Measurements from ENCODE around the gene DNAJC3.
"Not testable (repeated sequence)": the region's sequence is repeated elsewhere in the genome, so short reads cannot be mapped to it uniquely, and the experiment has no call there.

DNAJC3 gene

DNA sequence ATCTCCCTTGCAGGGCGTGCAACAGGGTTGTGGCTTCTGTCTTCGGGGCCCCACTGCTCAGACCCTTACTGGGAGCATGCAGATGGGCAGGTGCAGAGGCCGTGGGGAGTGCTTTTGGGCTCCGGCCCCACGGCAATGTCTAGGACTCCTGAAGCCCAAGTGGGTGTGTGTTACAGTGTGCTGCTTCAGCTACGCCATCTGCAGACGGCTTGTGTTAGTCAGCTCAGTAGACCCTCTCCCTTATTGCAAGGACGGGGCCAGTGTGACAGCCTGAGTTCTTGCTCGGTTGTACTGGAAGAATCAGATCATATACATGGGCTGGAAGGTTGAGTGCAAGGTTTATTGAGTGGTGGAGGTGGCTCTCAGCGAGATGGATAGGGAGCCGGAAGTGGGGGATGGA lies 39.3 kb downstream of the DNAJC3 start:
- DNase-seq = no peak

DNA sequence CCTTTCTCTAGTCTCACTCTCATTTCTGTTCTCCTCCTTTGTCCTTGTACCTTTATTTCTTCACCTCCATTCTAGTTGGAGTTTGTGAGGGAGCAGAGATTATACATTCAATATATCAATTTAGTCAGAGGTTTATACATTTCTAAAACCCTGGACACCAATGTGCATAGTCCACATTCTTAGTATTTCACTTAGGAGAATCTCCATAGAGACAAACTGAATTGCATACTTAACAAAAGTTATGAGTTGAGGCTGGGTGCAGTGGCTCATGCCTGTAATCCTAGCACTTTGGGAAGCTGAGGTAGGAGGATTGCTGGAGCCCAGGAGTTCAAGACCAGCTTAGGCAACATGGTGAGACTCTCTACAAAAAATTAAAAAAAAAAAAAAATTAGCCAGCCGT lies 45.3 kb downstream of the DNAJC3 start:
- DNase-seq = no peak

DNA sequence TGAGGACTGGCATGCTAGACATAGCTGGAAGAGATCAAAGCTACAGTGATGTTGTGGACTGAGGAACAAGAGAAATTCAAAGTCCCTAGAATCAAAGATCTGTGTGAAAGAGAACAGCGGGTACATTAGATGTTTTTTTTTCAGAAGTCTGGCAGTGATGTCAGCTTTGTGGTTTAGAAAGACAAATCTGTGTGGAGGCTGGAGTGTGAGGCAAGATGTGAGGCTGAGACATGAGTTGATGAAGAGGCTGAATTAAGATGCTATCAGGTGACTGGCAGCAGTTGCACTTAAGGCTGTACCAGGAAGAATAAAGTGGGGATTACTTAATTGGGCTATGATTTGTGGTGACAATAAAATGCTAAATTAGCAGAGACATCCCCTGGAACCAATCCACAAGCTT lies 46.5 kb downstream of the DNAJC3 start:
- DNase-seq = no peak

DNA sequence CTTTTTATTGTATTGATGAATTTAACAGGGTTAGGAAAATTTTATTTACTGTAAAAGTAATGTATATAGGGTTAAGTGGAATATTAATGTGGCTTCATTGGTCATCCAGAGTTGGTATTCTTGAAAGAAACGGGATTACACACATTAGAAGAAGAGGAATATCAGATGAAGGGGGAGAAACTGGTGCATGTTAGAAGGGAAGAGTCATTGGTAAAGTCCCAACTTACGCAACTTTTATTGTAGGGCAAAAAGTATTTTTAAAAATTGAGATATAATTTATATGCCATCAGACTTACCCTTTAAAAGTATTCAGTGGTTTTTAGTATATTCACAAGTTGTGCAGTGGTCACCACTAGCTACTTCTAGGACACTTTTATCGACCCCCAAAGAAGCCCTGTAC lies 47.3 kb downstream of the DNAJC3 start:
- no peak for DNase-seq

DNA sequence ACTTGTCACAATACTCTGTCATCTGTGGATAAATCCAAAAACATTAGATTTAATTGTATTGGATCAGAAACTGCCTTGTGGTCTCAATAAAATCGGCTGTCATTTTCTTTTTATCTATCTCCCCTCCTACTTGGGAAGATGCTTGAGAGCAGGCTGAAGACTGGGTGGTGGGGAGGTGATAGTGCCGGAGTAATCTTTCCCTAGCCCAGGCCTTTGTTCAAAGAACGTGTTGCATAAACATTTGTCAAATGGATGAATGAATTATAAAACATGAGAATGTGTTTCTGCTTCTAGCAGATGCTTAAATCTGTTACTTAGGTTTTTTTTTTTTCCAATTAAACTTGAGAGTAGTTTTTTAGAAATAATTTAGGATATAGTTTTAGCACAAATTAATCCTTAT lies 49.9 kb downstream of the DNAJC3 start:
- no peak for DNase-seq

DNA sequence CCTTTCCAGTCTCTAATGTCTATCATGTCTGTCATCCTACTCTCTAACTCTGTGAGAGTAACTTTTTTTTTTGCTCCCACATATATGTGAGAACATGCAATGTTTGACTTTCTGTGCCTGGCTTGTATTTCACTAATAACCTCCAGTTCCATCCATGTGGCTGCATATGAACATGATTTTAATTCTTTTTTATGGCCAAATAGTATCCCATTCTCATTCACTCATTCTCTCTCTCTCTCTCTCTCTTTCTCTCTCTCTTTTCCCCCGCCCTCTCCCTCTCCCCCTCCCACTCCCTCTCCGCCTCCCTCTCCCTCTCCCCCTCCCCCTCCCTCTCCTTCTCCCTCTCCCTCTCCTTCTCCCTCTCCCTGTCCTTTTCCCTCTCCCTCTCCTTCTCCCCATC lies 52.0 kb downstream of the DNAJC3 start:
- DNase-seq = no peak

DNA sequence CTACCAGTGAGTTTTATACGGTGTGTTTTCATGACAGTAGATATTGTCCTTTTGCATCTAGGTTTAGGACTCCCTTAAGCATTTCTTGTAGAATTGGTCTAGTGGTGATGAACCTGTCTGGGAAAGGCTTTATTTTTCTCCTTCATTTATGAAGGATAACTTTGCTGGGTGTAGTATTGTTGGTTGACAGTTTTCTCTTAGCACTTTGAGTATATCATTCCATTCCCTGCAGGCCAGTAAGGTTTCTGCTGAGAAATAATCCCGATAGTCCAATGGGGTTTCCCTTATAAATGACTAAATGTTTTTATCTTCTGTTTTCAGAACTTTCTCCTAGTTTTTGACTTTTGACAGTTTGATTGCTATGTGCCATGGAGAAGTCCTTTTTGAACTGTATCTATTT lies 57.2 kb downstream of the DNAJC3 start:
- DNase-seq = no peak

DNA sequence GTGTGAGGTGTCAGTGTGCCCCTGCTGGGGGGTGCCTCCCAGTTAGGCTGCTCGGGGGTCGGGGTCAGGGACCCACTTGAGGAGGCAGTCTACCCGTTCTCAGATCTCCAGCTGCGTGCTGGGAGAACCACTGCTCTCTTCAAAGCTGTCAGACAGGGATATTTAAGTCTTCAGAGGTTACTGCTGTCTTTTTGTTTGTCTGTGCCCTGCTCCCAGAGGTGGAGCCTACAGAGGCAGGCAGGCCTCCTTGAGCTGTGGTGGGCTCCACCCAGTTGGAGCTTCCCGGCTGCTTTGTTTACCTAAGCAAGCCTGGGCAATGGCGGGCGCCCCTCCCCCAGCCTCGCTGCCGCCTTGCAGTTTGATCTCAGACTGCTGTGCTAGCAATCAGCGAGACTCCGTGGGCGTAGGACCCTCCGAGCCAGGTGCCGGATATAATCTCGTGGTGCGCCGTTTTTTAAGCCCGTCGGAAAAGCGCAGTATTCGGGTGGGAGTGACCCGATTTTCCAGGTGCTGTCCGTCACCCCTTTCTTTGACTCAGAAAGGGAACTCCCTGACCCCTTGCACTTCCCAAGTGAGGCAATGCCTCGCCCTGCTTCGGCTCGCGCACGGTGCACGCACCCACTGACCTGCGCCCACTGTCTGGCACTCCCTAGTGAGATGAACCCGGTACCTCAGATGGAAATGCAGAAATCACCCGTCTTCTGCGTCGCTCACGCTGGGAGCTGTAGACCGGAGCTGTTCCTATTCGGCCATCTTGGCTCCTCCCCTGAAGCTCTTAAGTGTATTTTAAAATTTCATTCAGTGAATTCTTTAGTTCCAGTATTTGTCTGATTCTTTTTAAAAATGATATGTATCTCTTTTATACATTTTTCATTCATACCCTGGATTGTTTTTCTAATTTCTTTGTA lies 63.4 kb downstream of the DNAJC3 start:
- DNase-seq = not testable (repeated sequence)

DNA sequence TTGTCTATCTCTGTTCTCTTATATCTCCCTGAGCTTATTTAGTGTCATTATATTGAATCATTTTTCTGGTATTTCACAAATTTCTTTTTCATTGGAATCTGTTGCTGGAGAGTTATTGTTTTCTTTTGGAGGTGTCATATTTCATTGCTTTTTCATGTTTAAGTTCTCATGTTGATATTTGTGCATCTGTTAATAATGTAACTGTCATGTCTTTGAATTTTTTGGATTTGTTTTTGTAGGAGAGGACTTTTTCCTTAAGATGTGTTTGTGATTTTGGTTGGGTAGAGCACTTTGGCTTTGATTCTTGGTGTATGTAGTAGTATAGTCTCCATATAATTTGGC lies 64.0 kb downstream of the DNAJC3 start:
- no peak for DNase-seq

DNA sequence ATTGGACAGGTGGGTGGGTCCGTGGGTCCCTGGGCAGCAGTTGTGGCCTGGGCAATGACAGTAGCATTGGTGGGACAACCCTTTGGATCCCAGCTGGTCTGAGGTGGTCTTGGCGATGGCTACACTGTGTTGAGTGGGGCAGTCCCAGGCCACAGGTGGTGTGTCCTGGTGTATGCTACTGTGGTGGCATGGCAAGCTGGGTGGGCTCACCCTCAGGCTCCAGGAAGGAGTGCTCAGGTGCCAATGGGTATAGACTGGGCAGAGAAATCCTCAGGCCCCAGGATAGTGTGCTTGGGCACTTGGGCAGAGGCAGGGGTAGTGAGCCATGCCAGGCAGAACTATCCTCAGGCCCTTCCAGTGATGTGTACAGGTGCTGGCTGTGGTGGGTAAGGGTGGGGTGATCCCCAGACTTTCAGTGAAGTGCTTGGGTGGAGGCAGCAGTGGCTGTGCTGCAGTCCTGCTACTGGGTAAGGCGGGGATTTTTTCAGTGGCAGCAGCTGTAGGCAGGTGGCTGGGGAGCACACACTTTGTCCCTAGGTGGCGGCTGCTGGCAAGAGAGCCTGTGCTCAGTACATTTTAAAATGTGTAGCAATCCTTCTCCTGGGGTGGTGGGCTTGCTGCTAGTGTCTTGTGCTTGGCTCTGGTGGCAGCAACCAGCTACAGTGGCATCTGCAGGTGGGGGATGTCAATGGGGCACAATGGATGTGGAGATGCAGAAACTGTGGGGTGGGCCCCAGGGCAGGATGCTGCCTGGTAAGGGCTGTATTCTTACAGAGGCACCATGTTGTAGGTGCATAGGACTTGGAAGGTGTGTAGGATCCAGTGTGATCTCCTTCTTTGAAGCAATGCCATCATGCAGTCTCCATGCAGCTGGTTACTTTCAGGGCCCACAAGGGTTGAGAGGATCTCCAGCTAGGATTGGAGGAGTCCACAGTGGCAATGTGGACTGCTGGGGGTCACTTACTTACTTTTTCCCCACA lies 64.9 kb downstream of the DNAJC3 start:
- no peak for DNase-seq

DNA sequence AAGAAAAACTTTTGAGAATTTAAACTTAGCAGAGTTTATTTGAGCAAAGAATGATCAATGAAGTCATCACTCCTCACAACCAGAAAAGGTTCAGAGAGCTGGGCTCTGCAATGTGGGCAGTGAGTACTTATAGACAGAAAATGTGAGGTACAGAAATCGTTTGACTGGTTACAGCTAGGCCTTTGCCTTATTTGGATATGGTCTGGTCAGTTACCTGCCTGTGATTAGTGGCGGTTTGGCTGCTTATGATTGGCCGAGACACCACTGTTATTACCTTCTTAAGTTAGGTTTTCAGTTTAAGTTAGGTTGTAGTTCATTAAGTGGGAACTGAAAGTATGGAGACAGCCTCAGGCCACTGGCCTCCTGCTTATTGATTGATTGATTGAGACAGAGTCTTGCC lies 66.3 kb downstream of the DNAJC3 start:
- DNase-seq = no peak

DNA sequence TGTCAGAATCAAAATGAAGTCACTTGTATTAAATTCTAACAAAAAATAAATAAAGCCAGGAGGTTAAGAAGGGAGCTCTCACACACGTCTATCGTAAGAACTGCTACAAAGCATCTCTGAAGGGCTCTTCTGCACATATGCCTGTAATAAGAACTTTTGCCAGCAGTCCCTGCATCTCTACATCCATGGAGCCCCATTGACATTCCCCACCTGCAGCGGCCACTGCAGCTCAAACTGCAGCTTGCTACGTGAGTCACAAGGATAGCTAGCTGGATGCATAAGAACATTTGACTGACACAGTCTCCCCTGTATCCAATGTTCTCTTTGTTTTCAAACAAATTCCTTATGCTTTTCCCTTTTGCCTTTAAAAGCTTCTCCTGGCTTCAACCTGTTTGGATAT lies 68.3 kb downstream of the DNAJC3 start:
- DNase-seq = no peak

DNA sequence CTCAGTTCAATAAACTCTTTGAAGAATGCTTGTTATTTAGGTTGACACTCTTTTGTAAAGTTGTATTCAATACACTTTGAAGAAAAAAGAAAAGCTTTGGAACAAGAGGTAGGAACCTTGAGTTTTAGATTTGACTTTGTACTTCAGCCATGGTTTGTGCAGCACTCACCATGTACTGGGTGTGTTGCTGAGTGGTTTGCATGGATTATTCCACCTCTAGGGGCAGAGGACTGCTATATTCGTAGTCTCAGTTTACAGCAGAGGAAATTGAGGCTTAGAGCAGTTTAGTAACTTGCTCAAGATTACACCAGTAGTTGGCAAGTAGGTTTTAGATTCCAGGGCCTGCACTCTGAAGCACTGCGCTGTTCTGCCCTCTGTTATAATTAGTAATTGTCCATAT lies 68.8 kb downstream of the DNAJC3 start:
- no peak for DNase-seq

DNA sequence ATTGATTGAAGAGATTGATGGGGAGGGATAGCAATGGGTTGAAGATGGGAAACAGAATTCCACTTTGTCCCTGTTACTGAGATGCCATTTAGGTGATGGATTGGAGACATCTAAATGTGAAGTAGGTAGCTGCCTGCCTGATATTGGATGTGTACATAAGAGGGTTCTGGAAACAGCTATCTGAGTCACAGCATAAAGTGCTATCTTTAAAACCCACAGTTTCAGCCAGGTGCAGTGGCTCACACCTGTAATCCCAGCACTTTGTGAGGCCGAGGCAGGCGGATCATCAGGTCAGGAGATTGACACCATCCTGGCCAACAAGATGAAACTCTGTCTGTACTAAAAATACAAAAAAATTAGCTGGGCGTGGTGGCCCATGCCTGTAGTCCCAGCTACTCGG lies 72.6 kb downstream of the DNAJC3 start:
- DNase-seq = no peak

DNA sequence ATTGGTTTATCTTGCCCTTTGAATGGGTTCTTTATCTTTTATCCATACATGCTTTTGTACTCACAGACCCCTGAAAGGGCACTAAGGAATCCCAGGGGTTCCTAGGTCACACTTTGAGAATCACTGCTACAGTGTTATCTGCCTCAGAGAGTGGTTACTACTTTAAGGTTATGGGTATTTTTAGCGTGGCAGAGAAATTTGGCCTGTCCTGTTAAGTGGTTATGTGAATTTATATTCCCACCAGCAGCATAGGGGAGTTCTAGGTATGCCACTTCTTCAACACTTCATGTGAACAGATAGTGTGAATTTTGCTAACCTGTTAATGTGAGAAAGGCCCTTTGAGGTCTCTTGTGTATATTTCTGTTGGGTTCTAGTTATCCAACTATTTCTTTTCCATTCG lies 75.7 kb downstream of the DNAJC3 start:
- DNase-seq = no peak

DNA sequence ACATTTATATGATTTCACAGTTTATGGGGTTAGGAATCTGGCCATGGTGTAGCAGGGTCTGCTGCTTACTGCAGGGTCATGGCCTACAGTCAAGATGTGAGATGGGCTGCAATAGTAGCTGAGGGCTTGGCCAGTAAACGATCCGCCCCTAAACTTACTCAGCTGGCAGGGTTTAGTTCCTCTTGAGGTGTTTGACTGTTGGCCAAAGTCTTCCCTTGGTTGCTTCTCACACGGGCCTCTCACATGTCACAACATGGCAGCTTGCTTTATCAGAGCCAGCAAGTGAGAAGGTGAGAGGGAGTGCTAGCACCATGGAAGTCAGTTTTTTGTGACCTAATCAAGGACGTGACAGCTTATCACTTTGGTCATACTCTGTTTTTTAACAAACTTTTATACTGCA lies 77.1 kb downstream of the DNAJC3 start:
- no peak for DNase-seq

DNA sequence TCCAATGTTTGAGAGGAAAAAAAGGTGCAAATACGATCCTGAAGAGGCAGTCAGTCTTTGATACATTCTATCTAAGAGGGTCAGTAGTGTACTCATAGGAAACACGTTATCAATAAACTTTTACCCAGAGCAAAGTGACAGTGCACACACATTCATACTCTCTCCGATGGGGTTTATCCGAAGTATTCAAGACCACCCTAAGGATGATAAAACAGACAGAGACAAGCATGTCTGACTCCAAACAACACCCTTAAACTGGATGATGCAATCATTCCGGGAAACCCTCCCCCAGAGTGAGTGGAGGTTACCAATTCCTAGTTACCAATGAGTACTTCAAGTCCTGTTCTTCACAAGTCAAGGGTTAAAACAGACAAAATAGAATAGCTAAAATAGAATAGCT lies 79.1 kb downstream of the DNAJC3 start:
- no peak for DNase-seq

DNA sequence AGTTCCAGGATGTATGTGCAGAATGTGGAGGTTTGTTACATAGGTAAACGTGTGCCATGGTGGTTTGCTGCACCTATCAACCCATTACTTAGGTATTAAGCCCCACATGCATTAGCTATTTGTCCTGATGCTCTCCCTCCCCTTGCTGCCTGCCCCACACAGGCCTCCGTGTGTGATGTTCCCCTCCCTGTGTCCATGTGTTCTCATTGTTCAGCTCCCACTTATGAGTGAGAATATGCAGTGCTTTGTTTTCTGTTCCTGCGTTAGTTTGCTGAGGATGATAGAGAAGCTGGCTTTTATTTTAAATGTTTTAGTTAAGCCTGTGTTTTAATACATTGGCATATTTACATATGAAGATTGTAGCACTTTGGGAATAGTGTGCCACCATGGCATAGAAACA lies 85.7 kb downstream of the DNAJC3 start:
- DNase-seq = not testable (repeated sequence)

DNA sequence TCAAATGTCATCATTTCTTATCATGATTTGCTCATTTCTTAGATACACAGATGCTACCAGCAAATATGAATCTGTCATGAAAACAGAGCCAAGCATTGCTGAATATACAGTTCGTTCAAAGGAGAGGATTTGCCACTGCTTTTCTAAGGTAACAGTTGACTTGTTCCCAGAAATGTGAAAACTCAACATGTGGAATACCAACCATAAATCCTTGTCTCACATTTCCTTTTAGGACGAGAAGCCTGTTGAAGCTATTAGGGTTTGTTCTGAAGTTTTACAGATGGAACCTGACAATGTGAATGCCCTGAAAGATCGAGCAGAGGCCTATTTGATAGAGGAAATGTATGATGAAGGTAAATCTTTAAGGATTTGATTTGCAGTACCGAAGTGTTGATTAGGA lies 86.7 kb downstream of the DNAJC3 start:
- no peak for DNase-seq

DNA sequence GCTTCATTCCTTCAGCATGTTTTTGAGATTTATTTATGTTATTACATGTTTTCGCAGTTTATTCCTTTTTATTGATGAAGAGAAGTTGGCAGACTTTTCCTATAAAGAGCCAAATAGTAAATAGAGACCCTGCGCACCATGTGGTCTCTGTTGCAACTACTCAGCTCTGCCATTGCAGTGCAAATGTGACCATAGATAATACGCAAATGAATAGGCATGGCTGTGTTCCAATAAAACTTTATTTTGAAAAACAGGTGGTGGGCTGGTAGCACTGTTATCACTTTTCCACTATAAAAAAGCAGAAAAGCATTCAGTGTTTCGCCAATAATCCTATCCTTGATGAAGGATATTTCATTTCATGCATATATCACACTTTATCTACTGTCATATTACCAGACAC lies 95.0 kb downstream of the DNAJC3 start:
- DNase-seq = no peak

DNA sequence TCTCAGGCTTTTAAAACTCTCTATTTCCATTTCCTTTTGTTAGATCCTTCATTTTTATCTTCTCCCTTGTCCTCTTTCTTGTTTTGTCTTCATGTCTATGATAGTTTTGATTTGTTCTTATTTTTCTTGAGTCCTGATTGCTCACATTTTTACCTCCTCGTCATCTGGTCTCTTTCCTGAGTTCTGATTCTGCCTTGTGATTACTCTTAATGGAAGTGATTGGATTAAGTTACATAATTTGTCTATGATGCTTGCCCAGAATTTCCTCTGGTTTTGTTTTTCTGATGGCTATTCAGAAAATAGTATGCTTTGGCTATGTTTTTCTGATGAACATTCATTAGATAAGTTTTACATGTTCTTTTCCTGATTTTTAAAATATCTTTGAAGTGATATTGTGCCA lies 102.6 kb downstream of the DNAJC3 start:
- DNase-seq = no peak

DNA sequence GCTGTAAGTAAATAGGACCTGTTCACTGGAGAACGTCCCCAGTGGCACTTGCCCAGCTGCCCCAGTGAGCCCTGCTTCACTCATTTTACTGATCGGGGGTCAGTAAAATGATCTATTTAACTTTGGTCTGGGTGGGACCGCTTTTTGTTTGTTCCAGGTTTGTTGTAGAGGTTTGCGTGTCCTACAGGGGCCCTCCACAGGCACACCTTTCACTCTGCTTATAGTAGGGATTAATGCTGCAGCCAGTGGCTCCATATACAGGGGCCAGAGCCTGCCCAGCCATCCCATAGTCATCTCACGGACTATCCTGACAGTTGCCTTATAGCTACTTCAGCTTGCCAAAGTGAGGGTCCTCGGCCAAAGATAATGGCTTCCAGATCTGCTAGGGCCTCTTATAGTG lies 104.1 kb downstream of the DNAJC3 start:
- no peak for DNase-seq

DNA sequence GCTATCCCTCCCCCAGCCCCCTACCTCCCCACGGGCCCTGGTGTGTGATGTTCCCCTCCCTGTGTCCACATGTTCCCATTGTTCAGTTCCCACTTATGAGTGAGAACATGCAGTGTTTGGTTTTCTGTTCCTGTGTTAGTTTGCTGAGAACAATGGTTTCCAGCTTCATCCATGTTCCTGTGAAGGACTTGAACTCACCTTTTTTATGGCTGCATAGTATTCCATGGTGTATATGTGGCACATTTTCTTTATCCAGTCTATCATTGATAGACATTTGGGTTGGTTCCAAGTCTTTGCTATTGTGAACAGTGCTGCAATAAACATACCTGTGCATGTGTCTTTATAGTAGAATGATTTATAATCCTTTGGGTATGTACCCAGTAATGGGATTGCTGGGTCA lies 105.0 kb downstream of the DNAJC3 start:
- not testable (repeated sequence) for DNase-seq

DNA sequence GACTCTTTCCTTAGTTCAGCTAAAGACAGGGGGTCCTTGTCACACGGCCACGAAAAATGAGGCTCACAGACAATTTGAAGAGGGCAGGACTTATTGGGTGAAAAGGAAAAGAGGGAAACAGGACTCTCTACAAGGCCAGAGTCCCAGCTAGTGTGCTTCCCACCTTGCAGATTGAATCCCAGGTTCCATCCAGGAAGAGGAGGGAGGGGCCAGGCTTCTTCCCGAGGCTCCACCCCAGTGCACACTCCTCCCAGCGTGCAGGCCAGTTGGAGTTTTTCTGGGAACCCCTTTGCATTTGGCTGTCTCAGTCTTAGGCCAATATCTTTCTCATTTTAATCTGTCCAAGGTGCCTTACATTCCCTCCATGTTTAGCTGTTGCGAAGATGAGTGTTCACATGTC lies 106.8 kb downstream of the DNAJC3 start:
- no peak for DNase-seq
